ENCODE measurements around the gene AHRR.

- TF ChIP-seq JUNB (IDR thresholded peaks at IDR 0.05; ENCODE audit: unreplicated experiment), result no peak
- TF ChIP-seq CTCF (conservative IDR thresholded peaks at IDR 0.05; ENCODE audit: low read depth in 2 of 2), result no peak
- TF ChIP-seq EZH2phosphoT487 (IDR thresholded peaks at IDR 0.05; ENCODE audit: unreplicated experiment), result no peak
- no peak for TF ChIP-seq STAT1 (IDR thresholded peaks at IDR 0.05; ENCODE audit: unreplicated experiment)
- no peak for TF ChIP-seq POLR2AphosphoS5 (IDR thresholded peaks at IDR 0.05; ENCODE audit: low read depth)
These were observed 158.2 kb downstream of the AHRR start for GRCh38 chr5:479566-480319.
